Neural cell (in vitro differentiated cells): ENCODE measurements around the gene SMIM13. TPM values are rescaled to one million over a fixed set of nuclear protein-coding genes. Genes with fewer than 3 reads are reported as not detected.

Source experiments
- H2AFZ ChIP-seq: fragments of 200-600, 300-800 bp; sonication (generic), shearing (Covaris generic); 2 replicates; pipeline ENCODE4 v1.6.0; 2014; ENCODE audit warnings: low read depth, mild to moderate bottlenecking, antibody characterized with exemption, low read length, moderate library complexity
- H3F3A ChIP-seq: fragments of 200-600 bp; shearing (Covaris generic); 2 replicates; pipeline ENCODE4 v1.6.1; 2016; ENCODE audit warnings: mild to moderate bottlenecking, moderate library complexity, mixed read lengths, antibody characterized with exemption, low read length; ENCODE audit not compliant: insufficient read depth, poor library complexity, severe bottlenecking
- H3K27ac ChIP-seq: fragments of 200-600, 300-800 bp; sonication (generic), shearing (Covaris generic); 2 replicates; pipeline ENCODE4 v1.5.1; 2014; ENCODE audit warnings: mild to moderate bottlenecking, low read length, moderate library complexity
- H3K27me3 ChIP-seq: fragments of 300-800, 200-600 bp; sonication (generic), shearing (Covaris generic); 2 replicates; pipeline ENCODE4 v1.6.0; 2014; ENCODE audit warnings: mild to moderate bottlenecking, low read depth, low read length, moderate library complexity; ENCODE audit not compliant: insufficient read depth
- H3K36me3 ChIP-seq: fragments of 300-800, 200-600 bp; sonication (generic), shearing (Covaris generic); 2 replicates; pipeline ENCODE4 v1.5.1; 2014; ENCODE audit warnings: mild to moderate bottlenecking, antibody characterized with exemption, low read length, moderate library complexity; ENCODE audit not compliant: insufficient read depth
- H3K4me2 ChIP-seq: fragments of 300-800, 200-600 bp; sonication (generic), shearing (Covaris generic); 2 replicates; pipeline ENCODE4 v1.6.0; 2014; ENCODE audit warnings: mild to moderate bottlenecking, low read length
- H3K4me3 ChIP-seq: fragments of 300-800, 200-600 bp; sonication (generic), shearing (Covaris generic); 2 replicates; pipeline ENCODE4 v1.5.1; 2014; ENCODE audit warnings: mild to moderate bottlenecking, low read length, moderate library complexity
- H3K79me2 ChIP-seq: fragments of 200-600 bp; shearing (Covaris generic); replicated peaks from 2 replicates; pipeline ENCODE4 v1.6.0; 2014; ENCODE audit warnings: mild to moderate bottlenecking, low read length, moderate library complexity; ENCODE audit not compliant: insufficient read depth
- H3K9ac ChIP-seq: fragments of 300-800, 200-600 bp; sonication (generic), shearing (Covaris generic); 2 replicates; pipeline ENCODE4 v1.6.1; 2016; ENCODE audit warnings: mild to moderate bottlenecking, low read length, mixed read lengths
- H3K9me2 ChIP-seq: fragments of 200-600 bp; shearing (Covaris generic); 2 replicates; pipeline ENCODE4 v1.6.1; 2016; ENCODE audit warnings: mild to moderate bottlenecking, low read length, mixed read lengths; ENCODE audit not compliant: insufficient read depth
- H3K9me3 ChIP-seq: fragments of 200-600, 300-800 bp; sonication (generic), shearing (Covaris generic); 2 replicates; pipeline ENCODE4 v1.6.1; 2016; ENCODE audit warnings: mild to moderate bottlenecking, mixed run types, low read length, moderate library complexity, mixed read lengths
- H4K20me1 ChIP-seq: fragments of 200-600 bp; shearing (Covaris generic); 2 replicates; pipeline ENCODE4 v1.6.1; 2016; ENCODE audit warnings: mild to moderate bottlenecking, mixed run types; ENCODE audit not compliant: insufficient read depth
- EP300 ChIP-seq: fragments of 450-650 bp; conservative IDR thresholded peaks from 2 replicates; pipeline ENCODE4 v1.6.1; 2014; ENCODE audit warnings: antibody characterized with exemption, mild to moderate bottlenecking, moderate library complexity; ENCODE audit not compliant: poor library complexity, severe bottlenecking
- EZH2 ChIP-seq: fragments of 200-600, 300-800 bp; shearing (Covaris generic), sonication (generic); IDR thresholded peaks from 2 replicates; pipeline ENCODE4 v1.6.1; 2014; ENCODE audit warnings: antibody characterized with exemption, low read length, borderline replicate concordance, mild to moderate bottlenecking; ENCODE audit not compliant: insufficient read depth, poor library complexity, severe bottlenecking
- MXI1 ChIP-seq: fragments of 450-650 bp; conservative IDR thresholded peaks from 2 replicates; pipeline ENCODE4 v1.6.1; 2014; ENCODE audit warnings: antibody characterized with exemption, mild to moderate bottlenecking; ENCODE audit not compliant: poor library complexity, severe bottlenecking
- POLR2AphosphoS5 ChIP-seq: IDR thresholded peaks from 2 replicates; pipeline ENCODE4 v1.6.1; 2012
- RAD21 ChIP-seq: fragments of 450-650 bp; conservative IDR thresholded peaks from 2 replicates; pipeline ENCODE4 v1.6.1; 2014; ENCODE audit warnings: antibody characterized with exemption, mild to moderate bottlenecking, moderate library complexity
- REST ChIP-seq: IDR thresholded peaks from 2 replicates; pipeline ENCODE4 v1.6.1; 2012; ENCODE audit warnings: borderline replicate concordance
- SMC3 ChIP-seq: fragments of 450-650 bp; conservative IDR thresholded peaks from 2 replicates; pipeline ENCODE4 v1.6.1; 2014; ENCODE audit warnings: antibody characterized with exemption, mild to moderate bottlenecking, moderate library complexity; ENCODE audit not compliant: poor library complexity
- TAF1 ChIP-seq: IDR thresholded peaks from 2 replicates; pipeline ENCODE4 v1.6.1; 2012; ENCODE audit warnings: low read depth
- polyA plus RNA-seq: library from polyadenylated mRNA; depleted of rRNA; stranded (reverse); fragments of >200 nt; gene quantifications from 2 replicates; pipeline ENCODE4 v1.2.3, GENCODE V29; 2014
- TF ChIP-seq, protein P1 (sequence below): fragments of 450-650 bp; IDR thresholded peaks from 2 replicates; pipeline ENCODE4 v1.5.1; 2014; ENCODE audit warnings: antibody characterized with exemption, mild to moderate bottlenecking, moderate library complexity; ENCODE audit not compliant: poor library complexity, severe bottlenecking

Gene SMIM13
- polyA plus RNA-seq, 1 donor from 2014 or later = 51.0 TPM

GRCh38 chr6:11053307-11053706 is 40.3 kb upstream of the SMIM13 start:
- no peaks in the 10 kb centered on the region for H3K9me3 ChIP-seq
- H3K9ac ChIP-seq = no peak overlapping the region
- H4K20me1 ChIP-seq = no peaks in the 10 kb centered on the region
- no peak overlapping the region for H2AFZ ChIP-seq
- H3K79me2 ChIP-seq = no peaks in the 10 kb centered on the region
- no peaks in the 10 kb centered on the region for H3K36me3 ChIP-seq
- H3F3A ChIP-seq = no peaks in the 10 kb centered on the region
- H3K4me2 ChIP-seq = no peak overlapping the region
- H3K9me2 ChIP-seq = no peaks in the 10 kb centered on the region
- no peak for TF ChIP-seq REST
- no peak for TF ChIP-seq RAD21
- TF ChIP-seq SMC3 = no peak
- TF ChIP-seq TAF1 = no peak
- TF ChIP-seq, protein P1, sequence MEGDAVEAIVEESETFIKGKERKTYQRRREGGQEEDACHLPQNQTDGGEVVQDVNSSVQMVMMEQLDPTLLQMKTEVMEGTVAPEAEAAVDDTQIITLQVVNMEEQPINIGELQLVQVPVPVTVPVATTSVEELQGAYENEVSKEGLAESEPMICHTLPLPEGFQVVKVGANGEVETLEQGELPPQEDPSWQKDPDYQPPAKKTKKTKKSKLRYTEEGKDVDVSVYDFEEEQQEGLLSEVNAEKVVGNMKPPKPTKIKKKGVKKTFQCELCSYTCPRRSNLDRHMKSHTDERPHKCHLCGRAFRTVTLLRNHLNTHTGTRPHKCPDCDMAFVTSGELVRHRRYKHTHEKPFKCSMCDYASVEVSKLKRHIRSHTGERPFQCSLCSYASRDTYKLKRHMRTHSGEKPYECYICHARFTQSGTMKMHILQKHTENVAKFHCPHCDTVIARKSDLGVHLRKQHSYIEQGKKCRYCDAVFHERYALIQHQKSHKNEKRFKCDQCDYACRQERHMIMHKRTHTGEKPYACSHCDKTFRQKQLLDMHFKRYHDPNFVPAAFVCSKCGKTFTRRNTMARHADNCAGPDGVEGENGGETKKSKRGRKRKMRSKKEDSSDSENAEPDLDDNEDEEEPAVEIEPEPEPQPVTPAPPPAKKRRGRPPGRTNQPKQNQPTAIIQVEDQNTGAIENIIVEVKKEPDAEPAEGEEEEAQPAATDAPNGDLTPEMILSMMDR = no peak
- TF ChIP-seq POLR2AphosphoS5 = no peak
- no peak for TF ChIP-seq MXI1
- no peak for TF ChIP-seq EP300
- no peak overlapping the region for H3K27ac ChIP-seq
- H3K4me3 ChIP-seq = no peak overlapping the region
- H3K27me3 ChIP-seq = no peaks in the 10 kb centered on the region

DNA sequence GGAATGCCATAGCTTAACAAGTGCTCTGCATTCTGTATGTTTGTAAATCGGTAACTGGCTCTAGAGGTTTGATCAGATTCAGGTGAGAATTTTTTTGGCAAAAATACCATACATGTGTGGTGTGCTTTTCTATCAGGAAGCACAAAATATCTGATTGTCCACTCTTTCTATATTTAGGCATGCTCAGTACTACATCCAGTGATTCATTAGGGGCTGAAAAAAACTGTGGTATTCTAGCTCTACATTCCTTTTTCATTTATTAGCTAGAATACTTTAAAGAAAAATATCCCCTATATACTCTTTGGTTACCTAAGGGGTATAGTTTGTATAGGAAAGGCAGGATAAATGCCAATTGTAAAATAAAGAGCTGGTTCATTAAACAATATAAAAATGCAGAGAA is 38.9 kb upstream of the SMIM13 start:
- no peaks in the 10 kb centered on the region for H3F3A ChIP-seq
- H3K36me3 ChIP-seq = no peaks in the 10 kb centered on the region
- no peaks in the 10 kb centered on the region for H3K9me3 ChIP-seq
- no peaks in the 10 kb centered on the region for H3K79me2 ChIP-seq
- H3K4me2 ChIP-seq = no peak overlapping the region
- no peaks in the 10 kb centered on the region for H3K27me3 ChIP-seq
- no peak overlapping the region for H3K9ac ChIP-seq
- TF ChIP-seq, protein P1 = no peak
- TF ChIP-seq EZH2 = no peak
- no peak for TF ChIP-seq POLR2AphosphoS5
- TF ChIP-seq REST = no peak
- TF ChIP-seq SMC3 = no peak
- no peak for TF ChIP-seq RAD21
- TF ChIP-seq TAF1 = no peak
- no peak for TF ChIP-seq EP300
- TF ChIP-seq MXI1 = no peak
- H2AFZ ChIP-seq = no peak overlapping the region
- no peak overlapping the region for H3K4me3 ChIP-seq
- H4K20me1 ChIP-seq = no peaks in the 10 kb centered on the region
- H3K9me2 ChIP-seq = no peaks in the 10 kb centered on the region
- no peak overlapping the region for H3K27ac ChIP-seq
